Measurements from ENCODE around the gene SDK1. TPM values are rescaled to one million over a fixed set of nuclear protein-coding genes. Genes with fewer than 3 reads are reported as not detected.

Gene SDK1
- total and polyA plus RNA-seq, 10 of the 15 experiments (the other 5 are each of a cell fraction or from before 2014, with no cell fraction given) = 0.14 to 0.33 TPM; not detected in 8

- H3K4me2 ChIP-seq (ENCODE audit: control insufficient read depth, insufficient read depth) = no peak overlapping the region
- H3K9me3 ChIP-seq (replicated peaks; ENCODE audit: control insufficient read depth, insufficient read depth, low read length) = peaks cover 2% of the 10 kb centered on the region; the same call in 1 of the 3 replicates
- SMC1A ChIA-PET (ENCODE audit: uncharacterized antibody, unreplicated experiment) = no interaction called here
- ATAC-seq = no peak
- intact Hi-C loops (cut with micrococcal nuclease; ENCODE audit: unreplicated experiment) = no loop called here
- H2AFZ ChIP-seq (ENCODE audit: control insufficient read depth, low read depth, low read length) = no peak overlapping the region
- no peaks in the 10 kb centered on the region for H3K79me2 ChIP-seq (ENCODE audit: control insufficient read depth, insufficient read depth, low read length)
- H3K27ac ChIP-seq (ENCODE audit: control insufficient read depth, insufficient read depth) = no peak overlapping the region
- TF ChIP-seq ATF7 (IDR thresholded peaks at IDR 0.05; ENCODE audit: low read depth) (no peak), JUND (IDR thresholded peaks at IDR 0.05; ENCODE audit: low read depth, low read length) (no peak), NR2F1 (conservative IDR thresholded peaks at IDR 0.05) (no peak), RUNX3 (IDR thresholded peaks at IDR 0.05; ENCODE audit: low read length) (no peak), BCL3 (IDR thresholded peaks at IDR 0.05; ENCODE audit: borderline replicate concordance, insufficient read depth, low read depth, low read length, poor library complexity, severe bottlenecking) (no peak), SRF (IDR thresholded peaks at IDR 0.05; ENCODE audit: low read depth in 2 of 2, low read length in 2 of 2) (no peak), SUZ12 (IDR thresholded peaks at IDR 0.05; ENCODE audit: unreplicated experiment) (no peak), MEF2B (IDR thresholded peaks at IDR 0.05; ENCODE audit: partially characterized antibody, poor library complexity, severe bottlenecking) (no peak), EGR1 (IDR thresholded peaks at IDR 0.05; ENCODE audit: borderline replicate concordance in 1 of 2, low read depth in 2 of 2, low read length in 2 of 2) (no peak), HDAC2 (IDR thresholded peaks at IDR 0.05) (no peak), RAD21 (IDR thresholded peaks at IDR 0.05; ENCODE audit: insufficient read depth, low read depth, low read length) (no peak), EZH2 (IDR thresholded peaks at IDR 0.05; ENCODE audit: borderline replicate concordance, control insufficient read depth, low read depth, low read length) (no peak), TBL1XR1 (IDR thresholded peaks at IDR 0.05; ENCODE audit: low read depth, low read length) (no peak)
- H4K20me1 ChIP-seq (ENCODE audit: control insufficient read depth, insufficient read depth) = no peaks in the 10 kb centered on the region
- DNase-seq (ENCODE audit: low read depth, low spot score) = no peak
- RAD21 ChIA-PET (ENCODE audit: unreplicated experiment) = interaction anchor here (0.6 kb wide), 1 partner anchor 22 kb away, joined by 4 read pairs; no protein-coding TSS in a partner anchor
- in situ Hi-C loops (cut with MboI) = no loop called here
- BruUV-seq (replicated peaks) = no TSS peak
- no peaks in the 10 kb centered on the region for H3K27me3 ChIP-seq (replicated peaks in 1 of 2; ENCODE audit: control insufficient read depth in 2 of 2, insufficient read depth in 2 of 2, low read length in 1 of 2)
- no peak overlapping the region for H3K9ac ChIP-seq (ENCODE audit: control insufficient read depth, insufficient read depth, low read length)
- H3K36me3 ChIP-seq (ENCODE audit: control insufficient read depth in 2 of 2, insufficient read depth in 2 of 2, low read length in 1 of 2) = no peaks in the 10 kb centered on the region
- no peak for FAIRE-seq
- WGBS (ENCODE audit: insufficient coverage, insufficient replicate concordance, low lambda C conversion rate, missing lambda C conversion rate) = 38% methylated on average over 14 of the region's 15 CpGs
- POLR2A ChIA-PET = no interaction called here
- CTCF ChIA-PET = no interaction called here
- H3K4me3 ChIP-seq = no peak overlapping the region
- no peaks in the 10 kb centered on the region for H3K4me1 ChIP-seq (ENCODE audit: control insufficient read depth, insufficient read depth, low read length)
Measured at GRCh38 chr7:3965794-3966395, 664.8 kb downstream of the SDK1 start.

Measured in GM12878 (cell line).